ENCODE data around the gene IGF1.

Gene IGF1

DNA sequence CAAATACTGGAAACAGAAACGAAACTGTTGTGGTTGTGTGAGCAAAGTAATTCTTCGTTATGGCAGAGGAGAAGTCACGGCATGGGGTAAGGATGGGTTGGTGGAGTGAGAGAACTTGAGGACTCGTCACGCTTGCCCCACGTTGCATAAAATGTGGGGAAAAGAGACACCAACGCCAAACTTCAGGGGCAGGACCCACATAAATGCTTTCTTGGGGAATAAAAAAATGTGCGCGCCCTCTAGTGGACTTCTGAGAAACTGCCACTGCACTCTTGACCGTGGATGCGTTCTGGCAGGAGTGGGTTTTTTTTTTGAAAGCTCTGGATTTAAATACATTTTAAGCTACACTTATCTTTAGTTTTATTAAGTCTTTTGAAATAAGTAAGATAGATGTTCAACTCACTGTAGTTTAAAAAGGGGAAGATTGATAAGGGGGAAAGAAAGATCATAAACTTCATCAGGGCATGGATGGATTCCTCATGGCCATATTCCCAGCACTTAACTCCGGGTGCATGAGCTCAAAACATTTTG, 4.1 kb upstream of the IGF1 start:
- DNase-seq (ENCODE audit: low read depth, low spot score) = peak; percentile 58
- peak; percentile 91 for TF ChIP-seq CTCF (IDR thresholded peaks at IDR 0.05; ENCODE audit: low read depth, low read length)
- H3K4me3 ChIP-seq (ENCODE audit: low read depth, low read length) = no peak overlapping the region
- in situ Hi-C loops (cut with HindIII; ENCODE audit: low sequenced_read_pairs) = no loop called here

DNA sequence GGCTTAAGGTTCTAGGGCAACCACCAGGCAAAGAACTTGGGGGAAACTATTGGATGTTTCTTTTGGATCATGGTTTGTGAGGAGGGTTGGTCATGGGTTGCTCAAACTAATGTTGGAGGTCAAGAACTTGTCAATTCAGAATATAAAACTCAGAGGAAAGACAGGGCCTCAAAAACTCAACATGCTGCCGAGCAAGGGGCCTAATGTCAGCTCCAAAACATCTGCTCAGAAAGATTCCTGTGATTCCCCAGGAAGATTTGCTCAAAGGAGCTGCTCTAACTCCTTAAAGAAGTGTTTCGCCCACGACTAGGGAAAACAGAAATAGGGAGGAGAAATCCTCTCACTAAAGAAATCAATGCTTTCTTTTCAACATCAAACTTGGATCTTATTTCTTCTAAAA, 3.7 kb upstream of the IGF1 start:
- no peak for DNase-seq (ENCODE audit: low read depth, low spot score)
- in situ Hi-C loops (cut with HindIII; ENCODE audit: low sequenced_read_pairs) = no loop called here

DNA sequence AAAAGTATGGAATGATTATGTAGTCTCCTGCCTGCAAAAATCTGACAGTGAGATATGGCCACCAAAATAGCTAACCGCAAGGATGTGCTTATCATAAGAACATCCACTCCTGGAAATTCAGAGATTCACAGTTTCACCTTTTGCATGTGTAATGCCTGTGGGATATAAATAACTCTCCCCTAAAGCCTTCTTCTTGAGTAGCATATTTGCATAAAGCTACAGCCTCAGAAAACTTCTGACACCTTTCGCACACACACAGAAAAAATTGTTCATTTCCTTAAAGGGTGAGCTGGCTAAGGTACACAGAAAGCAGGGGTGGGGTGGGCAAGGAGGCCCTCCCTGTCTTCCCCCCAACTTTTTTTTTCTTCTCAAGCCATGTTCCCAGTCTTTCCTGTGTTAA, 3.1 kb upstream of the IGF1 start:
- no peak for TF ChIP-seq CTCF (IDR thresholded peaks at IDR 0.05; ENCODE audit: low read depth, low read length)
- no peak for DNase-seq (ENCODE audit: low read depth, low spot score)
- in situ Hi-C loops (cut with HindIII; ENCODE audit: low sequenced_read_pairs) = no loop called here
- H3K4me3 ChIP-seq (ENCODE audit: low read depth, low read length) = no peak overlapping the region

More for the DNA sequence above, 3.7 kb upstream of the IGF1 start:
- no peak for TF ChIP-seq CTCF (IDR thresholded peaks at IDR 0.05; ENCODE audit: low read depth, low read length)
- no peak overlapping the region for H3K4me3 ChIP-seq (ENCODE audit: low read depth, low read length)

GRCh38 chr12:102481705-102482425, 1.5 kb upstream of the IGF1 start:
- TF ChIP-seq CTCF (IDR thresholded peaks at IDR 0.05; ENCODE audit: low read depth, low read length) = no peak
- H3K4me3 ChIP-seq (ENCODE audit: low read depth, low read length) = no peak overlapping the region
- in situ Hi-C loops (cut with HindIII; ENCODE audit: low sequenced_read_pairs) = no loop called here
- DNase-seq (ENCODE audit: low read depth, low spot score) = no peak

- no peak for TF ChIP-seq CTCF (IDR thresholded peaks at IDR 0.05; ENCODE audit: low read depth, low read length)
- H3K4me3 ChIP-seq (ENCODE audit: low read depth, low read length) = no peak overlapping the region
- DNase-seq (ENCODE audit: low read depth, low spot score) = no peak
- in situ Hi-C loops (cut with HindIII; ENCODE audit: low sequenced_read_pairs) = no loop called here
Observed at GRCh38 chr12:102479939-102480338, 424 bp downstream of the IGF1 start.

DNA sequence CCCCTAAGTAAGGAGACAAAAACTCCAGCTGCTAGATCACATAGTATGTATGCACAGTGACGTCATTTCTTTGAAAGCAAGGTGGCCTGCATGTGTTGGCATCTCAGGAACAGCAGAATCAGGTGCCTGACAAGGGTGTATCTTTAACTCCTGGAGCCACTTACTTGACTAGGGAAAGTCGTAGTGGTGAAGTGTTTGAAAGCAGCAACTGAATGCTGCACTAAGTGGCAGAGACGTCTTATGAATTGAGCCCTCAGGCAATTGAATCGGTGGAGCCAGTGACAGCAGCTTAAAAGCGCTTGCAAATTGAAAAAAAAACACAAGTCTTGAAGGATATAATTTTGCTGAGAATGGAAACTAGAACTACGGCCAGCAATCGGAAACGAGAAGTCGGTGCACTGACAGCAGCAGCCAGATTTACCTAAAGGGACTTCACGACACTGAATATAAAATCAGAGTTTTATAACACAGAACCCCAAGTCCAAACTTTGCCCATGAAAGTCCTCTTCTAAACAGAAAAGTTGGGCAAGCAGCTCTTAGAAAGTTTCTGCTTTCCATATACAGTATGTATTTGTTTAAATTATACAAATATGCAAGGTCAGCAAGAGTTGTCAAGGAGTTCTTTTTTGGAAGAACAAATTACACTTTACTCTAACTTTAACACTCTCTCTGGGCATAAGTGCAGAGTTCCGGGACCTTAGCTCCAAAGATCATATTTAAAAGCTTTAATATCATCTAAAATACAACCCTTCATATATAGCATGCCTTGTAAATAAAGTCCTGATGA, 1.1 kb downstream of the IGF1 start:
- TF ChIP-seq CTCF (IDR thresholded peaks at IDR 0.05; ENCODE audit: low read depth, low read length) = no peak
- in situ Hi-C loops (cut with HindIII; ENCODE audit: low sequenced_read_pairs) = no loop called here
- DNase-seq (ENCODE audit: low read depth, low spot score) = no peak
- H3K4me3 ChIP-seq (ENCODE audit: low read depth, low read length) = no peak overlapping the region
